ENCODE data around the gene DDX1.
A peak's percentile ranks its signal among the peaks of the same experiment; 100 is the strongest.

DNA sequence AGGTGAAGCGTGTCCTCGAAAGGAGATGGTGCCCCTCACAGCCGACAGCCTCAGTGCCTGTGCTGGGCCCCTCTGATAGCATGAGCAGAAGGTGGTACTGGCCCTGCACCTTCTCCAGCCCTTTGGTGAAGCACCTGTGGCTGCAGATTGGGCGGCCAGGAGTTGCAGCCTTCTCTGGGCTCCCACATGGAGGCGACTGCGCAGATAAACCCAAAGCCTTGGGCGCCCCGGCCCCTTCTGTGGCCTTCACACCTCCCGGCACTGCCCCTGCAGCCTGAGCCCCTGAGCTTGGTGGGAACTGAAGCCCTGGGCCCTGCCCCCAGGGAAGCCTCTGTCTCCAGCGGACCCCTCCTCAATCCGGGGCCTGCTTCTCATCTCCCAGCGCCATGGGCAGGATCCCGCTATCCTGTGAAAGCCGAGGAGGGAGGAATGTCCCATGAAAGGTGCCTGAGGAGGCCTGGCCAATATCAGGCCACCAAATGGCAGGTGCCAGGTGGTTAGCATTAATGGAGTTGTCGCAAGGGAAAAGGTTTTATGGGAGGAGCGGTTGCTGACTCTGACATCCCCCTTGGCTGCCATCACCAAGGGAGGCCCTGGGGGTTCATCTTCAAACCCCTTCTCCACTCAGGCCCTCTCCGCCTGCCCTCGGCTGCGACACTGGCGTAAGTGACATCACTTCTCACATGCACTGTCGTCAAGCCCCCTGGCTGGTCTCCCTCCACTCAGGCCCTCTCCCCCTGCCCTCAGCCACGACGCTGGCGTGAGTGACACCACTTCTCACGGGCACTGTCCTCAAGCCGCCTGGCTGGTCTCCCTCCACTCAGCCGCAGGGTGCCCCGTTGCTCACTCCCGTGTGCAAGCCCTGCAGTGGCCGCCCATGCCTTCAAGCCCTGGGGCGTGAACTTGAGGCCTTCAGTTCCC is 62.4 kb downstream of the DDX1 start:
- TF ChIP-seq, protein P1, sequence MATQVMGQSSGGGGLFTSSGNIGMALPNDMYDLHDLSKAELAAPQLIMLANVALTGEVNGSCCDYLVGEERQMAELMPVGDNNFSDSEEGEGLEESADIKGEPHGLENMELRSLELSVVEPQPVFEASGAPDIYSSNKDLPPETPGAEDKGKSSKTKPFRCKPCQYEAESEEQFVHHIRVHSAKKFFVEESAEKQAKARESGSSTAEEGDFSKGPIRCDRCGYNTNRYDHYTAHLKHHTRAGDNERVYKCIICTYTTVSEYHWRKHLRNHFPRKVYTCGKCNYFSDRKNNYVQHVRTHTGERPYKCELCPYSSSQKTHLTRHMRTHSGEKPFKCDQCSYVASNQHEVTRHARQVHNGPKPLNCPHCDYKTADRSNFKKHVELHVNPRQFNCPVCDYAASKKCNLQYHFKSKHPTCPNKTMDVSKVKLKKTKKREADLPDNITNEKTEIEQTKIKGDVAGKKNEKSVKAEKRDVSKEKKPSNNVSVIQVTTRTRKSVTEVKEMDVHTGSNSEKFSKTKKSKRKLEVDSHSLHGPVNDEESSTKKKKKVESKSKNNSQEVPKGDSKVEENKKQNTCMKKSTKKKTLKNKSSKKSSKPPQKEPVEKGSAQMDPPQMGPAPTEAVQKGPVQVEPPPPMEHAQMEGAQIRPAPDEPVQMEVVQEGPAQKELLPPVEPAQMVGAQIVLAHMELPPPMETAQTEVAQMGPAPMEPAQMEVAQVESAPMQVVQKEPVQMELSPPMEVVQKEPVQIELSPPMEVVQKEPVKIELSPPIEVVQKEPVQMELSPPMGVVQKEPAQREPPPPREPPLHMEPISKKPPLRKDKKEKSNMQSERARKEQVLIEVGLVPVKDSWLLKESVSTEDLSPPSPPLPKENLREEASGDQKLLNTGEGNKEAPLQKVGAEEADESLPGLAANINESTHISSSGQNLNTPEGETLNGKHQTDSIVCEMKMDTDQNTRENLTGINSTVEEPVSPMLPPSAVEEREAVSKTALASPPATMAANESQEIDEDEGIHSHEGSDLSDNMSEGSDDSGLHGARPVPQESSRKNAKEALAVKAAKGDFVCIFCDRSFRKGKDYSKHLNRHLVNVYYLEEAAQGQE (IDR thresholded peaks at IDR 0.05; ENCODE audit: low read depth), result no peak
- no peak for TF ChIP-seq RAD21 (IDR thresholded peaks at IDR 0.05; ENCODE audit: low read depth)
- TF ChIP-seq TCF12 (IDR thresholded peaks at IDR 0.05; ENCODE audit: low read depth), result no peak
- TF ChIP-seq, protein P2, sequence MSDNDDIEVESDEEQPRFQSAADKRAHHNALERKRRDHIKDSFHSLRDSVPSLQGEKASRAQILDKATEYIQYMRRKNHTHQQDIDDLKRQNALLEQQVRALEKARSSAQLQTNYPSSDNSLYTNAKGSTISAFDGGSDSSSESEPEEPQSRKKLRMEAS (IDR thresholded peaks at IDR 0.05), result 0 out of 2 replicates have a peak, but pooled peaks have one; percentile 15
- no peak for TF ChIP-seq TAF1 (IDR thresholded peaks at IDR 0.05; ENCODE audit: low read depth)

Measured in Ishikawa (cell line).